ENCODE results near the gene TM2D1.
A peak's percentile ranks its signal among the peaks of the same experiment; 100 is the strongest.

Gene TM2D1

GRCh38 chr1:61645476-61645875, 79.5 kb downstream of the TM2D1 start:
- DNase-seq (ENCODE audit: low read depth in 1 of 2, low spot score in 1 of 2): no peak

GRCh38 chr1:61644303-61644702, 80.6 kb downstream of the TM2D1 start:
- no peak for DNase-seq (ENCODE audit: low read depth in 1 of 2, low spot score in 1 of 2)

GRCh38 chr1:61642475-61643232, 82.3 kb downstream of the TM2D1 start:
- DNase-seq (ENCODE audit: low read depth in 1 of 2, low spot score in 1 of 2): no peak

- peak; percentile 4 to 53 for DNase-seq (ENCODE audit: low read depth in 1 of 2, low spot score in 1 of 2)
Measured at GRCh38 chr1:61641578-61642336, 83.2 kb downstream of the TM2D1 start.

GRCh38 chr1:61640531-61641530, 84.1 kb downstream of the TM2D1 start:
- no peak for DNase-seq (ENCODE audit: low read depth in 1 of 2, low spot score in 1 of 2)

- DNase-seq (ENCODE audit: low read depth in 1 of 2, low spot score in 1 of 2): no peak
Measured at GRCh38 chr1:61639608-61640336, 85.2 kb downstream of the TM2D1 start.

GRCh38 chr1:61638911-61639605, 85.9 kb downstream of the TM2D1 start:
- DNase-seq (ENCODE audit: low read depth in 1 of 2, low spot score in 1 of 2): no peak

GRCh38 chr1:61638296-61638695, 86.6 kb downstream of the TM2D1 start:
- no peak for DNase-seq (ENCODE audit: low read depth in 1 of 2, low spot score in 1 of 2)

GRCh38 chr1:61637470-61637869, 87.5 kb downstream of the TM2D1 start:
- no peak for DNase-seq (ENCODE audit: low read depth in 1 of 2, low spot score in 1 of 2)

- no peak for DNase-seq (ENCODE audit: low read depth in 1 of 2, low spot score in 1 of 2)
Measured at GRCh38 chr1:61636814-61637213, 88.1 kb downstream of the TM2D1 start.

GRCh38 chr1:61636376-61636775, 88.6 kb downstream of the TM2D1 start:
- no peak for DNase-seq (ENCODE audit: low read depth in 1 of 2, low spot score in 1 of 2)

- DNase-seq (ENCODE audit: low read depth in 1 of 2, low spot score in 1 of 2): no peak
Measured at GRCh38 chr1:61635557-61635956, 89.4 kb downstream of the TM2D1 start.

- DNase-seq (ENCODE audit: low read depth in 1 of 2, low spot score in 1 of 2): no peak
Measured at GRCh38 chr1:61631436-61631835, 93.5 kb downstream of the TM2D1 start.

Measured in stimulated activated CD4-positive, alpha-beta T cell treated with anti-CD3 and anti-CD28 coated beads, Interleukin-15, amount 100 ng/mL, for 1 hour (primary cell).